HG03196 (cell line): Measurements from ENCODE around the gene CAMK1D.
"Not testable (repeated sequence)": the region's sequence is repeated elsewhere in the genome, so short reads cannot be mapped to it uniquely, and the experiment has no call there.

Experiments used
- ATAC-seq: cut with Tn5 transposase; IDR thresholded peaks from one replicate; pipeline ENCODE4 v1.9.1; 2021; ENCODE audit not compliant: unreplicated experiment

CAMK1D gene

DNA sequence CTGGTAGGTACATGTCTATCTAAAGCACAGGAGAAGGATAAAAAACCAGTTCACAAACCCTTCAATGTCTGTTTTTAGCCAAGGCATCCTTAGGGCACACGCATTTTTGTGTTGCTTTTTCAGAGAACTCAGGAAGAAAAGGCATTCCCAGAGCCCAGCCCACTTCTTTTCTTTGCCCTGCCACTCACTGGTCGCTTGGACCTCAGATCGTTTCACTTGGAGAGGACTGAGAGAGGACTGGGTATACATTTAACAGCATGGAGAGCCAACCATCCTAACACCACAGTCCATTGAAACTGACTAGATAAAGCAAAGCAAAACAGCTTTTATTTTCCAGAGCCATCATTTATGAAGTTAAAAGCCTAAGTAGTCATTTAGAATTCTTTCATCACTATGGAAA, 194.2 kb downstream of the CAMK1D start:
- ATAC-seq: no peak

- ATAC-seq: not testable (repeated sequence)
These were observed 196.9 kb downstream of the CAMK1D start for GRCh38 chr10:12546160-12546802.

DNA sequence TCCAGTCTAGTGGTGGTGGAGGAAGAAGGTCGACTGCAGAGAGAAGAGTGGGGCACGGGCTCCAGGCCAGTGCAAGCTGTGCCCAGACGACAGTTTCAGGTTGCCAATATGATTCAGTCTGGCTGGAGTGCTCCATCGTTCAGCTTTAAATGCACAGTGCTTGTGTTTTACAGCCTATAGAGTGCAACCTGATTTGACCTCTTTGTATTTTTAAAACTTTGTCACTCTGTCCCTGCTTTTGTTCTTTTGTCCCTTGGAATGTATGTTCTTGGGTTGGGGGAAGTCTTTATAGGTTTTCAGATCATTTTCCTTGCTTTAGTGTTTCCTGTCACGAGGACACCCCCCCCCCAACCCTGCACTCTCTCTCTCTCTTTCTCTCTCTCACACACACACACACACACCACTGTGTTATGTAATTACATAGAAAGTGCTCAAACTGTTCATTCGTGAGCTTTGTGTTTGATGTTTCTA, 198.0 kb downstream of the CAMK1D start:
- ATAC-seq: no peak

DNA sequence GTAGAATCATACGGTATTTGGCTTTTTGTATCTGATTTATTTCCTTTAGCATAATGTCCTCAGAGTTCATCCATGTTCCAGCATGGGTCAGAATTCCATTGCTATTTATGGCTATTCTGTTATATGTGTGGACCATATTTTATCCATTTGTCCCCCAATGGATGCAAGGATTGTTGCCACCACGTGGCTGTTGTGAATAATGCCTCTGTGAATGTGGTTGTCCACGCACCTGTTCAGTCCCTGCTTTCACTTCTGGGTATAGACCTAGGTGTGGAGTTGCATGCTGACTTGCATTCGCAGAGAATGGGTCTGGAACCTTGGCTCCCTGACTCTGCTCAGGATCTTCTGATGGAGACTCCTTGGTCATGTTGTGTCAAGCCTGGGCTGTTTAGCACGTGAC, 199.9 kb downstream of the CAMK1D start:
- no peak for ATAC-seq

DNA sequence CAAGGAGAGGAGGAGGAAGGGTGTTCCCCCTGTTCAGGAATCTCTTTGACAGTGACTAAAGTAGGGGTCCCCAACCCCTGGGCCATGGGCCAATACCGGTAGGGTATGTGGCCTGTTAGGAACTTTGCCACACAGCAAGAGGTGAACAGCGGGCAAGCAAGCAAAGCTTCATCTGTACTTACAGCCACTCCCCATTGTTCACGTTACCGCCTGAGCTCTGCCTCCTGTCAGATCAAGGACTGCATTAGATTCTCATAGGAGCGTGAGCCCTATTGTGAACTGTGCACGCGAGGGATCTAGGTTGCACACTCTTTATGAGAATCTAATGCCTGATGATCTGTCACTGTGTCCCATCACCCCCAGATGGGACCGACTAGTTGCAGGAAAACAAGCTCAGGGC, 201.6 kb downstream of the CAMK1D start:
- ATAC-seq: no peak

- no peak for ATAC-seq
These were observed 206.7 kb downstream of the CAMK1D start for GRCh38 chr10:12556039-12556438.

DNA sequence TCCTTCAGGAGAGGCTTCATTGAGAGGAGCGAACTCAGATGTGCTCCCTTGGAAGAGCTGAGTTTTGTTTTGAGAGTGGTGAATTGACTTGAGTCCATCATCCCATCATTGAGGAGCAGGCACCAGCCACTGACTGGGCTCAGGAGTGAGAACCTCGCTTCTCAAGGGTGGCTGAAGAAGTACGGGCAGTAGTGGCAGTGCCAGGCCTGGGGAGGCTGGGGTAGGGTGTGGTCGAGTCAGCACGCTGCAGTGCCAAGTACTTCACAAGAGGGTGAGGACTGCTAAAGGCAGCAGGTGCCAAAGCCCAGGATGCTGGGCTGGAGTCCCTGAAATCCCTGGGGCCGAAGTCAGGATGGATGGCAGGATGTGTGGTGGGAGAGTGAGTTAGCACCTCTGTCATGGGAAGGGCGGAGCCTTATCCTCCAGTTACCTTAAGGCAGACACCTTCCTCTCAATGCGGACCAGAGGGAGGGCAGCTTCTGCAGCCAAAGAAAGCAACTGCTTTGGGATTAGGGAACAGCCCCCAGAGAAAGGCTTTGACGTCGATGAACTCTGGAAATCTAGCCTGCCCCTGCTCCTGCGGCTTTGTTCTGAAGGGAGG, 210.3 kb downstream of the CAMK1D start:
- ATAC-seq: no peak

GRCh38 chr10:12561307-12561706, 212.0 kb downstream of the CAMK1D start:
- ATAC-seq: no peak

- no peak for ATAC-seq
These were observed 212.4 kb downstream of the CAMK1D start for GRCh38 chr10:12561720-12562119.

- ATAC-seq: no peak
These were observed 214.1 kb downstream of the CAMK1D start for GRCh38 chr10:12563489-12563888.

- no peak for ATAC-seq
These were observed 214.8 kb downstream of the CAMK1D start for GRCh38 chr10:12564173-12564572.

- no peak for ATAC-seq
These were observed 217.1 kb downstream of the CAMK1D start for GRCh38 chr10:12566161-12567115.

GRCh38 chr10:12568391-12569009, 219.2 kb downstream of the CAMK1D start:
- no peak for ATAC-seq

DNA sequence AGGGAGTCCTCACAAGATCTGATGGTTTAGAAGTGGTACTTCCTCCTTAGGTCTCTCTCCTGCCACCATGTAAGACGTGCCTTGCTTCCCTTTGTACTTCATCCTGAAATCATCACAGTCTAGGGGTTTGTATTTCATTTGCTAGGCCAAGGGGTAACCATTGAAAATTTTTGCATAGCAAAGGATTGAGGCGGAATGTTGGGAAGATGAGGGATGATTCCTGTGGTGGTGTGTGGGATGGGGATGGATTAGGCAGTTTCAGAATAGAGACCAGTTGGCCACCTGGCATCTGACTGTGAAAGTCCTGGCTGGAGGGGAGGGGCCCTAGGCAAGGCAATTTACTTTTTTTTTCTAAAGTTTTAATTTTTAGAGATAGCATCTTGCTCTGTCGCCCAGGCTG, 222.9 kb downstream of the CAMK1D start:
- no peak for ATAC-seq

- ATAC-seq: no peak
These were observed 228.3 kb downstream of the CAMK1D start for GRCh38 chr10:12577610-12578009.

GRCh38 chr10:12579954-12580858, 230.9 kb downstream of the CAMK1D start:
- ATAC-seq: peak; percentile 86

DNA sequence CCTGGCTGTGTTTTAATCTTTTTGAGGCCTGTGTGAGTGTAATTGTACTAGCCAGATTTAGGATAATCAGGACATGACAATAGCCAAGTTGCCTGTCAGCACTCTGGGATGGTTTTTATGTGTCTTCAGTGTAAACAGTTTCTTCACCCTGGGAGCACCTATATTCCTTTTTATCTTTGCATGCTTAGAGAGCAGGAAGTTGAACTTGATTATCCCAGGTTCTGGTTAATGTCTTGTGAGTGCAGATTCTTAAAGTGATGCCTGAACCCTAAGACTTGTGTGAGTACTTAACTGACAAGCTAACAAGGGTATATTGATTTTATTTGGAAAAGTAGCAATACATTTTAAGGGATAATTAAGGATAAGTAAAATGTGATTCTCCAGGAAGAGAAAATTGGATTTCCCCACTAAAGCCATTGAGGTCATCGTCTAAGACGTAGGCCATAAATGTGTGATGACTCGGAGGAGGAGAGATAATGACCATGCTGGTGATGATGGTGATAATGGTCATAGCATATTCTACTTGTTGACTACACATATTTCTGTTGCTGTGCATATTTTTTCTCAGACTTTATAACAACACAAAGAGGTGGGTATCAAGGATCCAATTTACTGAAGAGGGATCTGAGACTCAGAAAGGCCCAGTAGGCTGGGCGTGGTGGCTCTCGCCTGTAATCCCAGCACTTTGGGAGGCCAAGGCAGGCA, 234.7 kb downstream of the CAMK1D start:
- no peak for ATAC-seq

- no peak for ATAC-seq
These were observed 237.4 kb downstream of the CAMK1D start for GRCh38 chr10:12586741-12587140.

GRCh38 chr10:12587451-12587888, 238.1 kb downstream of the CAMK1D start:
- no peak for ATAC-seq
